NB4 (cell line): Measurements from ENCODE around the gene ZNF286A.

Source experiments
- POLR2A ChIP-seq: IDR thresholded peaks from 2 replicates; pipeline ENCODE4 v1.6.1; 2011; ENCODE audit warnings: mild to moderate bottlenecking; ENCODE audit not compliant: insufficient read length; ENCODE audit errors: extremely low read depth
- TF ChIP-seq, protein P1 (sequence below): IDR thresholded peaks from one replicate; pipeline ENCODE4 v1.5.1; 2012; ENCODE audit warnings: low read depth, low read length
- TF ChIP-seq, protein P2 (sequence below): IDR thresholded peaks from 2 replicates; pipeline ENCODE4 v1.6.1; 2011; ENCODE audit warnings: low read depth, low read length

DNA sequence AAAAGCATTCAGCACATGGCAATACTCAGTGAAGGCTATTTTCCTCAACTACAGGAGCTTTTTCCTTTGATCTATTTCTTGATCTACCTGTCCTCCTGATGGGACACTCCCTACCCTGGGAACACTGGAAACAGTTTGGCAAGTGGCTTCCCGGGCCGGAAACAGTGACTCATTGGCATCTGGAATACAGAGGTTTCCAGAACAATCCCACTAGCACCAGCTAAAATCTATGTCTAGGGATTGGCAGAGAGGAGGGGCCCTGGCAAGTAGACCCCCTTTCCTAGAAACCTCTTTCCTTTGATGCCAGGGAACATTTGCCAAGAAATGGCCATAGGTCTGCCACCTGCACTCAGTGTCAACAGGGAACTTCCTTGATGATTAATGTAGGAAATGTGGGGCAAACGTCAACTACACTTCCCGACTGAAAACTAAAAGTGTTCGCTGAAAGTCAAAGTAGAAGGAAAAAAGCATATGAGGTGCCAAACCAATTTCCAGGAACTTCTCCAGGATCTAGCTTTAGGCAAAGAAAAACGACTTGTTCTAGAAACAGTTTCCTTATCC lies 49.6 kb upstream of the ZNF286A start:
- TF ChIP-seq, protein P1, sequence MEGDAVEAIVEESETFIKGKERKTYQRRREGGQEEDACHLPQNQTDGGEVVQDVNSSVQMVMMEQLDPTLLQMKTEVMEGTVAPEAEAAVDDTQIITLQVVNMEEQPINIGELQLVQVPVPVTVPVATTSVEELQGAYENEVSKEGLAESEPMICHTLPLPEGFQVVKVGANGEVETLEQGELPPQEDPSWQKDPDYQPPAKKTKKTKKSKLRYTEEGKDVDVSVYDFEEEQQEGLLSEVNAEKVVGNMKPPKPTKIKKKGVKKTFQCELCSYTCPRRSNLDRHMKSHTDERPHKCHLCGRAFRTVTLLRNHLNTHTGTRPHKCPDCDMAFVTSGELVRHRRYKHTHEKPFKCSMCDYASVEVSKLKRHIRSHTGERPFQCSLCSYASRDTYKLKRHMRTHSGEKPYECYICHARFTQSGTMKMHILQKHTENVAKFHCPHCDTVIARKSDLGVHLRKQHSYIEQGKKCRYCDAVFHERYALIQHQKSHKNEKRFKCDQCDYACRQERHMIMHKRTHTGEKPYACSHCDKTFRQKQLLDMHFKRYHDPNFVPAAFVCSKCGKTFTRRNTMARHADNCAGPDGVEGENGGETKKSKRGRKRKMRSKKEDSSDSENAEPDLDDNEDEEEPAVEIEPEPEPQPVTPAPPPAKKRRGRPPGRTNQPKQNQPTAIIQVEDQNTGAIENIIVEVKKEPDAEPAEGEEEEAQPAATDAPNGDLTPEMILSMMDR, result no peak
- no peak for TF ChIP-seq POLR2A
- TF ChIP-seq, protein P2, sequence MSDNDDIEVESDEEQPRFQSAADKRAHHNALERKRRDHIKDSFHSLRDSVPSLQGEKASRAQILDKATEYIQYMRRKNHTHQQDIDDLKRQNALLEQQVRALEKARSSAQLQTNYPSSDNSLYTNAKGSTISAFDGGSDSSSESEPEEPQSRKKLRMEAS, result no peak
